HAP-1 (cell line): ENCODE measurements around the gene SCN8A.

Source experiments
- DNase-seq, 2 experiments: peaks; one replicate each; pipeline ENCODE4 v3.0.0-alpha.2; 2016 to 2020; ENCODE audit warnings: low spot score in 2 of 2
- H3K27me3 ChIP-seq: fragments of 250-450 bp; sonication (Bioruptor Pico); 2 replicates; pipeline ENCODE4 v1.5.1; 2020; ENCODE audit warnings: low read depth, mild to moderate bottlenecking, moderate library complexity
- H3K36me3 ChIP-seq: fragments of 250-450 bp; sonication (Bioruptor Pico); replicated peaks from 2 replicates; pipeline ENCODE4 v1.5.1; 2020; ENCODE audit warnings: mild to moderate bottlenecking
- H3K4me1 ChIP-seq: fragments of 250-450 bp; sonication (Bioruptor Pico); 2 replicates; pipeline ENCODE4 v1.5.1; 2020; ENCODE audit warnings: mild to moderate bottlenecking
- H3K4me3 ChIP-seq: fragments of 250-450 bp; sonication (Bioruptor Pico); 2 replicates; pipeline ENCODE4 v1.5.1; 2020; ENCODE audit warnings: mild to moderate bottlenecking, moderate library complexity
- H3K9me3 ChIP-seq: fragments of 250-450 bp; sonication (Bioruptor Pico); 2 replicates; pipeline ENCODE4 v1.5.1; 2020; ENCODE audit warnings: mild to moderate bottlenecking, moderate library complexity
- in situ Hi-C: fragments of 300-500 bp; cut with MboI; formaldehyde crosslinking; loops from 3 replicates; pipeline ENCODE4 v1.14.3; 2020; ENCODE audit warnings: low sequenced_read_pairs, inconsistent platforms, mixed read lengths

SCN8A gene

GRCh38 chr12:51721282-51721940 lies 130.4 kb downstream of the SCN8A start:
- H3K27me3 ChIP-seq, result no peaks in the 10 kb centered on the region
- in situ Hi-C loops, result no loop called here
- H3K9me3 ChIP-seq, result no peaks in the 10 kb centered on the region
- H3K4me3 ChIP-seq, result no peak overlapping the region
- H3K36me3 ChIP-seq, result no peaks in the 10 kb centered on the region
- DNase-seq, result no peak
- H3K4me1 ChIP-seq, result no peaks in the 10 kb centered on the region

- H3K27me3 ChIP-seq, result no peaks in the 10 kb centered on the region
- in situ Hi-C loops, result no loop called here
- no peak for DNase-seq
- H3K4me1 ChIP-seq, result no peaks in the 10 kb centered on the region
- no peaks in the 10 kb centered on the region for H3K36me3 ChIP-seq
- H3K4me3 ChIP-seq, result no peak overlapping the region
- no peaks in the 10 kb centered on the region for H3K9me3 ChIP-seq
These were observed 131.4 kb downstream of the SCN8A start for GRCh38 chr12:51722431-51722830.

GRCh38 chr12:51726161-51726560 lies 135.1 kb downstream of the SCN8A start:
- H3K4me3 ChIP-seq, result no peak overlapping the region
- no peaks in the 10 kb centered on the region for H3K36me3 ChIP-seq
- H3K4me1 ChIP-seq, result no peaks in the 10 kb centered on the region
- no peaks in the 10 kb centered on the region for H3K27me3 ChIP-seq
- no peaks in the 10 kb centered on the region for H3K9me3 ChIP-seq
- no peak for DNase-seq
- in situ Hi-C loops, result no loop called here

GRCh38 chr12:51726931-51727330 lies 135.9 kb downstream of the SCN8A start:
- Histone ChIP-seq H3K4me3 (no peak overlapping the region), H3K36me3 (no peaks in the 10 kb centered on the region), H3K27me3 (no peaks in the 10 kb centered on the region), H3K4me1 (no peaks in the 10 kb centered on the region), H3K9me3 (no peaks in the 10 kb centered on the region)
- DNase-seq, result no peak
- in situ Hi-C loops, result no loop called here

- H3K4me1 ChIP-seq, result no peaks in the 10 kb centered on the region
- DNase-seq, result no peak
- no peaks in the 10 kb centered on the region for H3K9me3 ChIP-seq
- H3K36me3 ChIP-seq, result no peaks in the 10 kb centered on the region
- no peak overlapping the region for H3K4me3 ChIP-seq
- in situ Hi-C loops, result no loop called here
- H3K27me3 ChIP-seq, result no peaks in the 10 kb centered on the region
These were observed 138.3 kb downstream of the SCN8A start for GRCh38 chr12:51729331-51729730.

- Histone ChIP-seq H3K36me3 (no peaks in the 10 kb centered on the region), H3K4me1 (no peaks in the 10 kb centered on the region), H3K27me3 (no peaks in the 10 kb centered on the region), H3K4me3 (no peak overlapping the region), H3K9me3 (0 out of 2 replicates have a peak, but pooled peaks cover 3% of the 10 kb centered on the region)
- DNase-seq, result no peak
- in situ Hi-C loops, result no loop called here
These were observed 139.7 kb downstream of the SCN8A start for GRCh38 chr12:51730745-51731144.

GRCh38 chr12:51740536-51740935 lies 149.5 kb downstream of the SCN8A start:
- Histone ChIP-seq H3K4me3 (no peak overlapping the region), H3K27me3 (no peaks in the 10 kb centered on the region), H3K9me3 (no peaks in the 10 kb centered on the region), H3K4me1 (0 out of 2 replicates have a peak, but pooled peaks cover 3% of the 10 kb centered on the region), H3K36me3 (no peaks in the 10 kb centered on the region)
- no peak for DNase-seq
- in situ Hi-C loops, result no loop called here

- no peak for DNase-seq
- no peak overlapping the region for H3K4me3 ChIP-seq
- no peaks in the 10 kb centered on the region for H3K27me3 ChIP-seq
- H3K4me1 ChIP-seq, result 0 out of 2 replicates have a peak, but pooled peaks cover 3% of the 10 kb centered on the region
- H3K36me3 ChIP-seq, result no peaks in the 10 kb centered on the region
- no peaks in the 10 kb centered on the region for H3K9me3 ChIP-seq
- in situ Hi-C loops, result no loop called here
These were observed 153.2 kb downstream of the SCN8A start for GRCh38 chr12:51744235-51744634.

GRCh38 chr12:51744957-51745356 lies 153.9 kb downstream of the SCN8A start:
- no peak for DNase-seq
- Histone ChIP-seq H3K9me3 (no peaks in the 10 kb centered on the region), H3K27me3 (no peaks in the 10 kb centered on the region), H3K4me1 (0 out of 2 replicates have a peak, but pooled peaks cover 3% of the 10 kb centered on the region), H3K4me3 (no peak overlapping the region), H3K36me3 (no peaks in the 10 kb centered on the region)
- in situ Hi-C loops, result no loop called here

GRCh38 chr12:51746416-51746815 lies 155.4 kb downstream of the SCN8A start:
- Histone ChIP-seq H3K4me1 (0 out of 2 replicates have a peak, but pooled peaks cover 3% of the 10 kb centered on the region), H3K27me3 (no peaks in the 10 kb centered on the region), H3K36me3 (no peaks in the 10 kb centered on the region), H3K9me3 (no peaks in the 10 kb centered on the region), H3K4me3 (no peak overlapping the region)
- in situ Hi-C loops, result no loop called here
- DNase-seq, result no peak

GRCh38 chr12:51748235-51748634 lies 157.2 kb downstream of the SCN8A start:
- Histone ChIP-seq H3K27me3 (no peaks in the 10 kb centered on the region), H3K4me3 (no peak overlapping the region), H3K36me3 (no peaks in the 10 kb centered on the region), H3K4me1 (no peaks in the 10 kb centered on the region), H3K9me3 (no peaks in the 10 kb centered on the region)
- in situ Hi-C loops, result no loop called here
- DNase-seq, result no peak

GRCh38 chr12:51749206-51749985 lies 158.4 kb downstream of the SCN8A start:
- Histone ChIP-seq H3K27me3 (no peaks in the 10 kb centered on the region), H3K9me3 (no peaks in the 10 kb centered on the region), H3K4me1 (no peaks in the 10 kb centered on the region), H3K36me3 (no peaks in the 10 kb centered on the region), H3K4me3 (no peak overlapping the region)
- no peak for DNase-seq
- in situ Hi-C loops, result no loop called here

- no peaks in the 10 kb centered on the region for H3K4me1 ChIP-seq
These were observed 158.9 kb downstream of the SCN8A start for GRCh38 chr12:51749986-51750317.

GRCh38 chr12:51751661-51752060 lies 160.6 kb downstream of the SCN8A start:
- Histone ChIP-seq H3K9me3 (no peaks in the 10 kb centered on the region), H3K4me1 (no peaks in the 10 kb centered on the region), H3K27me3 (no peaks in the 10 kb centered on the region), H3K4me3 (no peak overlapping the region), H3K36me3 (no peaks in the 10 kb centered on the region)
- in situ Hi-C loops, result no loop called here
- no peak for DNase-seq

More at GRCh38 chr12:51749986-51750317, 158.9 kb downstream of the SCN8A start:
- no peak for DNase-seq
- H3K9me3 ChIP-seq, result no peaks in the 10 kb centered on the region
- no peaks in the 10 kb centered on the region for H3K27me3 ChIP-seq
- in situ Hi-C loops, result no loop called here
- no peaks in the 10 kb centered on the region for H3K36me3 ChIP-seq
- no peak overlapping the region for H3K4me3 ChIP-seq
